Fibroblast of villous mesenchyme (primary cell): Measurements from ENCODE around the gene TMEM130. TPM values are rescaled to one million over a fixed set of nuclear protein-coding genes. Genes with fewer than 3 reads are reported as not detected.

ENCODE experiments used
- DNase-seq: peaks from one replicate; pipeline ENCODE4 v3.0.0-alpha.2; 2010; ENCODE audit warnings: low read depth
- H3K4me3 ChIP-seq: 2 replicates; pipeline ENCODE4 v1.5.1; 2011; ENCODE audit warnings: low read depth, mild to moderate bottlenecking, low read length
- total RNA-seq: library from RNA; depleted of rRNA; stranded (reverse); fragments of >200 nt; gene quantifications from 2 replicates; pipeline ENCODE4 v1.2.3, GENCODE V29; 2012
- TF ChIP-seq, protein P1 (sequence below): IDR thresholded peaks from 2 replicates; pipeline ENCODE4 v1.5.1; 2012; ENCODE audit warnings: low read depth, mild to moderate bottlenecking, low read length; ENCODE audit not compliant: insufficient read depth

Gene TMEM130
- total RNA-seq, 1 donor = 1.3 TPM

- TF ChIP-seq, protein P1, sequence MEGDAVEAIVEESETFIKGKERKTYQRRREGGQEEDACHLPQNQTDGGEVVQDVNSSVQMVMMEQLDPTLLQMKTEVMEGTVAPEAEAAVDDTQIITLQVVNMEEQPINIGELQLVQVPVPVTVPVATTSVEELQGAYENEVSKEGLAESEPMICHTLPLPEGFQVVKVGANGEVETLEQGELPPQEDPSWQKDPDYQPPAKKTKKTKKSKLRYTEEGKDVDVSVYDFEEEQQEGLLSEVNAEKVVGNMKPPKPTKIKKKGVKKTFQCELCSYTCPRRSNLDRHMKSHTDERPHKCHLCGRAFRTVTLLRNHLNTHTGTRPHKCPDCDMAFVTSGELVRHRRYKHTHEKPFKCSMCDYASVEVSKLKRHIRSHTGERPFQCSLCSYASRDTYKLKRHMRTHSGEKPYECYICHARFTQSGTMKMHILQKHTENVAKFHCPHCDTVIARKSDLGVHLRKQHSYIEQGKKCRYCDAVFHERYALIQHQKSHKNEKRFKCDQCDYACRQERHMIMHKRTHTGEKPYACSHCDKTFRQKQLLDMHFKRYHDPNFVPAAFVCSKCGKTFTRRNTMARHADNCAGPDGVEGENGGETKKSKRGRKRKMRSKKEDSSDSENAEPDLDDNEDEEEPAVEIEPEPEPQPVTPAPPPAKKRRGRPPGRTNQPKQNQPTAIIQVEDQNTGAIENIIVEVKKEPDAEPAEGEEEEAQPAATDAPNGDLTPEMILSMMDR = peak; percentile 70
- DNase-seq = peak; percentile 19
- H3K4me3 ChIP-seq = no peak overlapping the region
Observed at GRCh38 chr7:98836811-98837629, 32.8 kb downstream of the TMEM130 start.

GRCh38 chr7:98834949-98835348, 34.9 kb downstream of the TMEM130 start:
- no peak for DNase-seq
- H3K4me3 ChIP-seq = no peak overlapping the region
- TF ChIP-seq, protein P1 = no peak

DNA sequence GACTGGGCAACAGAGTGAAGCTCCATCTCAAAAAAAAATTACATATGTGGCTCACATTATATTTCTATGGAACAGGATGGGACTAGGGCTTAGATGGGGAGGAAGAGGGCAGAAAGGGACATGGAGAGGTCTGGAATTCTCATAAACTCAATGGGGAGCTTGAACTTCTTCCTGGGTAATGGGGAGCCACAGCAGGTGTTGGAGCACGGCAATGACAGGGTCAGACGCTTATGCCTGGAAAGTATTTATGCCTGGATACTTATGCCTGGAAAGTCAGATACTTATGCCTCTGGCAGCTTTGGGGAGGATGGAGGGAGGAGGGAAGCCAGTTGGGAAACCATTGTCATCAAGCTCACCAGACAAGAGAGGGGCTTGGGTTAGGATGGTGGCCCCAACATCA, 36.8 kb downstream of the TMEM130 start:
- no peak for DNase-seq
- TF ChIP-seq, protein P1 = no peak

GRCh38 chr7:98831641-98832221, 38.1 kb downstream of the TMEM130 start:
- H3K4me3 ChIP-seq = no peak overlapping the region
- DNase-seq = peak; percentile 36
- TF ChIP-seq, protein P1 = peak; percentile 60

More for the DNA sequence above, 36.8 kb downstream of the TMEM130 start:
- no peak overlapping the region for H3K4me3 ChIP-seq

DNA sequence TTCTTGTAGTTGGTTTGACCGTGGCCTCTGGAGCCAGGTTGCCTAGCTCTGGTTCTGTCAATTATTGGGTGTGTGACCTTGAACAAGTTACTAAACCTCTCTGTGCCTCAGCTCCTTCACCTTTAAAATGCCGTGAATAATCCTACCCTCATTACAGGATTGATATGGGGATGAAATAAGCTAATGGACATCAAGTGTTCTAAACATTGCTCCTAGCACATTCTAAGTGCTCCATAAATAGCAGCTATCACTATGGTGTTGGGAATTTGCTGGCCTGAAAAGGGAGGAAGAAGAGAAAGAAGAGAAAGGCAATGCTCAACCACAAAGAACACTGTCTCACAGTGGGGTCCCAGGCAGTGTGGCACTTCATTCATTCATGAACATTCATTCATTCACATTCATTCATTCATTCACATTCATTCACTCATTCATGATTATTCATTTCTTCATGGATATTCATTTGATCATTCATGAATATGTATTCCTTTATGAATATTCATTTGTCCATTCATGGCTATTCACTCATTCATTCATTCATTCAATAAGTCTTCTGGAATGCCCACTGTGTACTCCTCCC, 38.8 kb downstream of the TMEM130 start:
- TF ChIP-seq, protein P1 = no peak
- DNase-seq = no peak
- no peak overlapping the region for H3K4me3 ChIP-seq

- TF ChIP-seq, protein P1 = no peak
- no peak for DNase-seq
- H3K4me3 ChIP-seq = no peak overlapping the region
Observed at GRCh38 chr7:98828368-98828767, 41.4 kb downstream of the TMEM130 start.
